HEK293T (cell line): Measurements from ENCODE around the gene APC2.

Experiments
- CTCF ChIA-PET: fragments of 350-600 bp; formaldehyde crosslinking; extraction: SDS; loops from one replicate; lab custom pipeline; 2021; ENCODE audit warnings: antibody characterized with exemption, inconsistent platforms; lab: Yijun Ruan, JAX
- POLR2A ChIA-PET: fragments of 350-600 bp; formaldehyde crosslinking; extraction: SDS; loops from one replicate; lab custom pipeline; 2020; ENCODE audit warnings: antibody characterized with exemption, inconsistent platforms; lab: Yijun Ruan, JAX
- DNase-seq: peaks from one replicate; pipeline ENCODE4 v3.0.0; 2012; ENCODE audit warnings: mixed read lengths; ENCODE audit errors: extremely low spot score
- ARNT ChIP-seq: fragments of 450-650 bp; IDR thresholded peaks from 2 replicates; pipeline ENCODE4 v1.6.1; 2017; ENCODE audit warnings: mild to moderate bottlenecking
- BHLHE40 ChIP-seq: fragments of 450-650 bp; IDR thresholded peaks from 2 replicates; pipeline ENCODE4 v1.6.1; 2016; ENCODE audit warnings: mild to moderate bottlenecking, moderate library complexity, borderline replicate concordance
- CTBP1 ChIP-seq: fragments of 450-650 bp; IDR thresholded peaks from 2 replicates; pipeline ENCODE4 v1.6.1; 2016; ENCODE audit warnings: borderline replicate concordance
- ELF4 ChIP-seq: fragments of 450-650 bp; IDR thresholded peaks from 2 replicates; pipeline ENCODE4 v1.6.1; 2017; ENCODE audit warnings: antibody characterized with exemption
- FOXA1 ChIP-seq: fragments of 450-650 bp; IDR thresholded peaks from 2 replicates; pipeline ENCODE4 v1.6.1; 2016; ENCODE audit warnings: mild to moderate bottlenecking
- FOXK2 ChIP-seq: fragments of 450-650 bp; IDR thresholded peaks from 2 replicates; pipeline ENCODE4 v1.6.1; 2016; ENCODE audit warnings: mild to moderate bottlenecking
- FOXM1 ChIP-seq: fragments of 450-650 bp; IDR thresholded peaks from 2 replicates; pipeline ENCODE4 v1.6.1; 2017; ENCODE audit warnings: mild to moderate bottlenecking, borderline replicate concordance
- HDGF ChIP-seq: fragments of 450-650 bp; IDR thresholded peaks from 2 replicates; pipeline ENCODE4 v1.6.1; 2017; ENCODE audit warnings: antibody characterized with exemption, borderline replicate concordance
- L3MBTL2 ChIP-seq: fragments of 450-650 bp; conservative IDR thresholded peaks from 2 replicates; pipeline ENCODE4 v1.6.1; 2016; ENCODE audit warnings: mild to moderate bottlenecking
- LEF1 ChIP-seq: fragments of 450-650 bp; IDR thresholded peaks from 2 replicates; pipeline ENCODE4 v1.6.1; 2017; ENCODE audit warnings: mild to moderate bottlenecking, borderline replicate concordance
- NFRKB ChIP-seq: fragments of 450-650 bp; IDR thresholded peaks from 2 replicates; pipeline ENCODE4 v1.6.1; 2016; ENCODE audit warnings: mild to moderate bottlenecking, moderate library complexity
- PKNOX1 ChIP-seq: fragments of 450-650 bp; IDR thresholded peaks from 2 replicates; pipeline ENCODE4 v1.6.1; 2016
- SP1 ChIP-seq: fragments of 450-650 bp; IDR thresholded peaks from 2 replicates; pipeline ENCODE4 v1.6.1; 2017
- SUZ12 ChIP-seq: fragments of 450-650 bp; IDR thresholded peaks from 2 replicates; pipeline ENCODE4 v1.6.1; 2016; ENCODE audit warnings: mild to moderate bottlenecking
- TARDBP ChIP-seq: fragments of 450-650 bp; IDR thresholded peaks from 2 replicates; pipeline ENCODE4 v1.6.1; 2016
- ZNF384 ChIP-seq: fragments of 450-650 bp; IDR thresholded peaks from 2 replicates; pipeline ENCODE4 v1.6.1; 2016

APC2 gene

GRCh38 chr19:1402411-1403070 is 47.4 kb upstream of the APC2 start:
- CTCF ChIA-PET: interaction anchor here (0.6 to 1.2 kb wide), 2 partner anchors 51 to 101 kb away, joined by 3 to 4 read pairs; no protein-coding TSS in a partner anchor
- no peak for TF ChIP-seq SUZ12
- TF ChIP-seq ARNT: no peak
- no peak for TF ChIP-seq PKNOX1
- TF ChIP-seq ELF4: no peak
- no peak for TF ChIP-seq FOXK2
- TF ChIP-seq SP1: no peak
- no peak for TF ChIP-seq ZNF384
- TF ChIP-seq LEF1: no peak
- TF ChIP-seq FOXM1: no peak
- no peak for TF ChIP-seq CTBP1
- TF ChIP-seq TARDBP: no peak
- no peak for TF ChIP-seq L3MBTL2
- no peak for DNase-seq
- POLR2A ChIA-PET: interaction anchor here (1.0 to 2.1 kb wide), 3 partner anchors 11 to 133 kb away, joined by 4 to 19 read pairs (median 5); partner anchors contain the start of gene CIRBP

- TF ChIP-seq L3MBTL2: peak; percentile 90
- no peak for TF ChIP-seq CTBP1
- ChIA-PET POLR2A (no interaction called here), CTCF (no interaction called here)
- DNase-seq: peak; percentile 96
These were observed 43.0 kb upstream of the APC2 start for GRCh38 chr19:1406774-1407527.

DNA sequence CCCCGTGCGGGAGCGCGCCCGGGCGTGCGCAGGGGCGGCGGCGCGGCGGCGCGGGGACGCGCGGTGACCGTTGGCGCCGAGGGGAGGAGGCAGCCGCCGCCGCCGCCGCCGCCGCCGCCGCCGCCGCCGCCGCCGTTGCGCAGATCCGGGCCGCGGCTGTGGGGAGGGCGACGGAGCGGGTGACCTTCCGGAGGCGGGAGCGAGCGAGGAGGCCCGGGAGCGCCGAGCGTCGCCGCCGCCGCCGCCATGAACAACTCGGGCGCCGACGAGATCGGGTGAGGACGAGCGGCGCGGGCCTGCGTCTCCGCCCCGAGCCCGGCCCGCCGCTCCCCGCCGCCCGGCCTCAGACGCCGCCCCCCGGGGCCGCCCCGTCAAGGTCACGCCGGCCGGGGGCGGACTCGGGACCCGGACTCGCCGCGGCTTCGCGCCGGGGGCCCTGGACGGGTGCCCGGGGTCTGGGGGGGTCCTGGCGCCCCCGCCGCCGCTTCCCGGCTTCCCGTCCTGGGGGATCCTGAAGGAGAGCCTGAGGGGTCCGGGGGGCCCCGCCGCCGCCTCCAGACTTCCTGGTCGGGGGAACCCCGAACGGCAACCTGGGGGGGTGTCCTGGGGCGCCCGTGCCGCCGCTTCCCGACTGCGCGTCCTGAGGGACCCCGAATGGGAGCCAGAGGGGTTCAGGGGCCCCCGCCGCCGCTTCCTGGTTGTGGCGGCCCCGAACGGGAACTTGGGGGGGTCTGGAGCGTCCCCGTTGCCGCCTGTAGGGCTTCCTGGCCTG is 42.2 kb upstream of the APC2 start, which contains the start of gene DAZAP1:
DAZAP1 (plus strand) TSS at position 59 of the 772 bp plus-strand sequence; CDS start at position 247, 188 bp downstream.
- CTCF ChIA-PET: no interaction called here
- TF ChIP-seq ARNT (no peak), NFRKB (no peak), PKNOX1 (no peak), FOXM1 (no peak), FOXA1 (no peak), CTBP1 (no peak), HDGF (no peak), ELF4 (no peak), SP1 (no peak), FOXK2 (no peak), L3MBTL2 (no peak), ZNF384 (no peak), TARDBP (no peak), SUZ12 (no peak), BHLHE40 (no peak), LEF1 (no peak)
- no peak for DNase-seq
- POLR2A ChIA-PET: no interaction called here

DNA sequence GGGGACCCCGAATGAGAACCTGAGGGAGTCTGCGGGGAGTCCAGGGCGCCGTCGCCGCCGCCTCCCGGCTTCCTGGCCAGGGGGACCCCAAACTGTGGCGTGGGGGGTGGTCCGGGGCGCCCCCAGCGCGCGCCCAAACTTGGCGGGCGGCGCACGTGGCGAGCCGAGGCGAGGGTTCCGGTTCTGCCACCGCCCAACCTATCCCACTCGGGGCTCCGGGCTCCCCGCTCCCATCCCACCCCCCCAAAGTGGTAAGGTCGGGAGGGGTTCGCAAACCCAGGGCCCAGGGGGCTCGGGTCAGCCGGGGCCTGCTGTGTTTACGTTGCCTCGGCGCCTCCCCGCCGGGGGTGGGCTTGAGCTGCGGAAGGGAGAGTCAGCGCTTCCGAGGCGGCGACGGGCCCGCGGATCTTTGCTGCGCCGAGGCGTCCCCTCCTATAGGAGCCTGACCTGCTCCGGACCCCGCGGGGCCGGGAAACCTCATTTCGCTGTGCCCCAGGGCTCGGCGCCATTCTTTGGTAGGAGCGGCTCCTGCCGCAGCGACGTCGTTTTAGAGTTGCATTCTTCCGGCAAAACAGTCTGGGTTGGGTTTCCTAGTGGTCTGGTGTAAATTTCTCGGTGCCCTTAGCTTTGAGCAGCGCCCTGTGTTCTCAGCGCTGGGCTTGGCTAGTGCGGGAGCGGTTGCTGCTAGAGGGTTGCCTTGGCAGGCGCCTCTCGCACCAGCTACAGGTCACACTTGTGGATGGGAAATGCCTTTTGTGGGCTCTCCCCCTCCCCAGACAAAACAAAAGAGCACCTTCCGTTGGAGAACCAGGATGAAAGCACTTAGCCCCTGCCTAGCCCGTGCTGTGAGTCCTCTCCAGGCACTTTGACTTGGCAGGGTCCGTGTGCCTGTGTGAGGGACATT is 41.4 kb upstream of the APC2 start:
- TF ChIP-seq FOXM1: no peak
- no peak for TF ChIP-seq PKNOX1
- TF ChIP-seq BHLHE40: no peak
- TF ChIP-seq LEF1: no peak
- TF ChIP-seq L3MBTL2: peak; percentile 71
- TF ChIP-seq TARDBP: no peak
- no peak for TF ChIP-seq HDGF
- TF ChIP-seq FOXA1: no peak
- no peak for DNase-seq
- ChIA-PET CTCF (interaction anchor here (0.6 kb wide), 1 partner anchor 28 kb away, joined by 3 read pairs; no protein-coding TSS in a partner anchor), POLR2A (interaction anchor here (1.1 kb wide), 1 partner anchor 139 kb away, joined by 5 read pairs; the partner anchor contains the start of gene CIRBP)
